ENCODE measurements around the gene CRHBP. TPM values are rescaled to one million over a fixed set of nuclear protein-coding genes. Genes with fewer than 3 reads are reported as not detected.

The CRHBP gene
- total and polyA plus RNA-seq, 2 experiments from 2014 or later: not detected

GRCh38 chr5:76943006-76943405 lies 9.8 kb upstream of the CRHBP start (continued):
- TF ChIP-seq ZNF462 (CRISPR knock-in tag; IDR thresholded peaks at IDR 0.05) (no peak), JUNB (IDR thresholded peaks at IDR 0.05; ENCODE audit: unreplicated experiment) (no peak), ETS1 (IDR thresholded peaks at IDR 0.05) (no peak), POLR2AphosphoS5 (IDR thresholded peaks at IDR 0.05; ENCODE audit: low read depth) (no peak), EZH2 (IDR thresholded peaks at IDR 0.05; ENCODE audit: low read depth, unreplicated experiment) (no peak), CTCF (conservative IDR thresholded peaks at IDR 0.05; ENCODE audit: low read depth in 2 of 2) (no peak), NANOG (IDR thresholded peaks at IDR 0.05; ENCODE audit: borderline replicate concordance) (no peak)

- Histone ChIP-seq H3K27ac (ENCODE audit: low read depth) (no peak overlapping the region), H2AFZ (peak overlapping the region; percentile 59; the same call in 1 of the 2 replicates), H3F3A (replicated peaks; ENCODE audit: low read depth) (no peaks in the 10 kb centered on the region), H3K4me3 (no peak overlapping the region), H4K20me1 (replicated peaks; ENCODE audit: insufficient read depth) (no peaks in the 10 kb centered on the region), H3K9me2 (ENCODE audit: insufficient read depth) (no peaks in the 10 kb centered on the region), H3K4me2 (no peak overlapping the region), H3K79me2 (replicated peaks; ENCODE audit: insufficient read depth) (no peaks in the 10 kb centered on the region), H3K4me1 (ENCODE audit: insufficient read depth) (no peaks in the 10 kb centered on the region), H3K36me3 (ENCODE audit: insufficient read depth) (no peaks in the 10 kb centered on the region), H3K27me3 (ENCODE audit: insufficient read depth) (no peaks in the 10 kb centered on the region)
- Mint-ChIP-seq H3K27me3 (ENCODE audit: insufficient read depth, low read depth, poor library complexity) (no peaks in the 10 kb centered on the region), H3K36me3 (ENCODE audit: low read depth) (no peaks in the 10 kb centered on the region), H3K4me1 (no peaks in the 10 kb centered on the region), H3K27ac (no peak overlapping the region), H3K9me3 (no peaks in the 10 kb centered on the region), H3K4me3 (no peak overlapping the region)
- ATAC-seq: no peak
- DNase-seq (ENCODE audit: low spot score): no peak
- TF ChIP-seq CTCF (conservative IDR thresholded peaks at IDR 0.05; ENCODE audit: low read depth in 2 of 2): no peak
- TF ChIP-seq ZNF114 (CRISPR knock-in tag; IDR thresholded peaks at IDR 0.05): no peak
- no peak for TF ChIP-seq STAT1 (IDR thresholded peaks at IDR 0.05; ENCODE audit: unreplicated experiment)
- TF ChIP-seq REST (IDR thresholded peaks at IDR 0.05; ENCODE audit: unreplicated experiment): no peak
- no peak for TF ChIP-seq CREB1 (CRISPR knock-in tag; IDR thresholded peaks at IDR 0.05; ENCODE audit: low read depth)
- no peak for TF ChIP-seq JUNB (IDR thresholded peaks at IDR 0.05; ENCODE audit: unreplicated experiment)
Measured at GRCh38 chr5:76944638-76945037, 8.2 kb upstream of the CRHBP start.
